Ectodermal cell (in vitro differentiated cells): ENCODE data around the gene INPP5A.

Experiments used
- H3K27ac ChIP-seq: 2 replicates; pipeline ENCODE4 v1.7.0; 2013; ENCODE audit warnings: mild to moderate bottlenecking, low read depth, low read length; ENCODE audit not compliant: insufficient read depth, poor library complexity, severe bottlenecking
- H3K27me3 ChIP-seq: 2 replicates; pipeline ENCODE4 v1.7.0; 2013; ENCODE audit warnings: mild to moderate bottlenecking, low read length; ENCODE audit not compliant: insufficient read depth, control insufficient read depth, poor library complexity, severe bottlenecking
- H3K36me3 ChIP-seq: one replicate; pipeline ENCODE4 v1.7.0; 2013; ENCODE audit warnings: low read length; ENCODE audit not compliant: control insufficient read depth, insufficient read depth
- H3K4me1 ChIP-seq: one replicate; pipeline ENCODE4 v1.7.0; 2013; ENCODE audit warnings: low read length; ENCODE audit not compliant: control insufficient read depth, insufficient read depth
- H3K4me3 ChIP-seq: 2 replicates; pipeline ENCODE4 v1.7.0; 2013; ENCODE audit warnings: low read depth, low read length, control low read depth; ENCODE audit not compliant: insufficient read depth
- H3K9me3 ChIP-seq: 2 replicates; pipeline ENCODE4 v1.7.0; 2013; ENCODE audit warnings: mild to moderate bottlenecking, low read length, moderate library complexity; ENCODE audit not compliant: control insufficient read depth
- WGBS, 2 experiments: methylation state at CpG; one replicate each; pipeline ENCODE4 v1.1.7; 2013; ENCODE audit warnings: missing lambda C conversion rate in 2 of 2; 5-methylcytosine and 5-hydroxymethylcytosine counted together

The INPP5A gene

GRCh38 chr10:132709471-132709951 lies 171.9 kb downstream of the INPP5A start:
- WGBS, 2 experiments: 90 to 91% methylated on average over 13 of the region's 13 CpGs
- peaks cover 3% of the 10 kb centered on the region for H3K9me3 ChIP-seq
- H3K27me3 ChIP-seq: peaks cover 5% of the 10 kb centered on the region
- peaks cover 4% of the 10 kb centered on the region for H3K4me1 ChIP-seq
- H3K4me3 ChIP-seq: no peak overlapping the region
- peaks cover 4% of the 10 kb centered on the region for H3K36me3 ChIP-seq
- no peak overlapping the region for H3K27ac ChIP-seq

DNA sequence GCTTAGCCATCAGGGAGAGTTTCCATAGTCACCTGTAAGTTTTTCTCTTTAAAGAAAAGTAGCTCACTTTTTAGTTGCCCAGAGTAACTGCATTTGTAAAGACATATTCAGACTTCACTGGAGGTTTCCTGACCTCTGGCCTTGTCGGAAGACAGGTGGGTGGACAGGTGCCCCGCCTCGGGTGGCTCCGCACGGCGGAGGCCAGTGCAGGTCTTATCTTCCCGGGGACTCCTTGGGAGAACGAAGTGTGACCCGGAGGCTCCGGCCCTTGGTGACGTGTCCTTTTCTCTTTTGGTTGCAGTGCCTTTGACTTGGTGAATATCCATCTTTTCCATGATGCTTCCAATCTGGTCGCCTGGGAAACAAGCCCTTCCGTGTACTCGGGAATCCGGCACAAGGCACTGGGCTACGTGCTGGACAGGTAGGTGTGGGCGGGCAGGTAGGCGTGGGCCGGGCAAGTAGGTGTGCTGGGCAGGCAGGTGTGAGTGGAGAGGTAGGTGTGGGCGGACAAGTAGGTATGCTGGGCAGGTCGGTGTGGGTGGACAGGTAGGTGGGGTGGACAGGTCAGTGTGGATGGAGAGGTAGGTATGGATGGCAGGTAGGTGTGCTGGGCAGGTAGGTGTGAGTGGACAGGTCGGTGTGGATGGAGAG lies 172.6 kb downstream of the INPP5A start:
- Histone ChIP-seq H3K4me3 (no peak overlapping the region), H3K27me3 (peaks cover 9% of the 10 kb centered on the region), H3K27ac (no peak overlapping the region), H3K4me1 (peaks cover 9% of the 10 kb centered on the region), H3K36me3 (peaks cover 3% of the 10 kb centered on the region), H3K9me3 (peaks cover 3% of the 10 kb centered on the region)
- WGBS, 2 experiments: 95% methylated on average over 22 of the region's 22 CpGs

DNA sequence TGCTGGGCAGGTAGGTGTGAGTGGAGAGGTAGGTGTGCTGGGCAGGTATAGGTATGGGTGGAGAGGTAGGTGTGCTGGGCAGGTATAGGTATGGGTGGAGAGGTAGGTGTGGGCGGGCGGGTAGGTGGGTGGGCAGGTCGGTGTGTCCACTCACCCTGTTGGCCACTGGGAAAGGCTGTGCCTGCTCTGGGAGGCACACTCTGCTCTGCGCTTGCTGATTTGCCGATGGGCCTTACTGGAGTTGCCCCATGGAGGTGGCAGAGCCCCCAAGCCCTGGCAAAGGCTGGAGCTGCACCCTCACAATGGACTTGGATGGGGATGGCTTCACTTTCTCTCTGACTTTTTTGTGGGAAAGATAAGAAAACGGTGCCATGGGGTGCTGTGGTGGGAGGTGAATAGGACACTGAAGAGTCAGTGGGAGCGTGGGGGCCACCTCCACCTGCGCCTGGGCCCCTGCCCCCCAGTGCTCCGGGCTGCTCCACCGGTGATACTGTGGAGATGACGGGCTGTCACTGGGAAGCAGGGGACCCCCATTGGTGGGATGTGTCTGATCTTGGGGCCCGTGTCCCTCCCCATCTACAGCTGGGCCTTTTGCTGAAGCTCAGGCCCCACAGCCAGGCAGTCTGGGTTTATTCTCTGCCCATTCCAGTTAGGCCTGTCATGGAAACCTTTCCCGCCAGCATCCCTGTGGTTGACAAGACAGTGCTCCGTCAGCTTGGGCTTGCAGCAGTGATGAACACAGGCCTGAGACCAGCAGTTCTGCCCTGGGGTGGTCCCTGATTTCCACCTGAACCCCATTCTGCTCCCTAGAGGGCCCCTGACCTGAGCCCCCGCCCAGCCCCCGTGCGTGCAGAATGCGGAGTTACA lies 173.4 kb downstream of the INPP5A start:
- 93 to 95% methylated on average over 18 of the region's 18 CpGs for WGBS, 2 experiments
- no peak overlapping the region for H3K4me3 ChIP-seq
- H3K27ac ChIP-seq: no peak overlapping the region
- peaks cover 3% of the 10 kb centered on the region for H3K9me3 ChIP-seq
- no peaks in the 10 kb centered on the region for H3K36me3 ChIP-seq
- peaks cover 17% of the 10 kb centered on the region for H3K4me1 ChIP-seq
- peaks cover 17% of the 10 kb centered on the region for H3K27me3 ChIP-seq

GRCh38 chr10:132711613-132712121 lies 174.1 kb downstream of the INPP5A start:
- Histone ChIP-seq H3K4me1 (peaks cover 17% of the 10 kb centered on the region), H3K4me3 (no peak overlapping the region), H3K27ac (no peak overlapping the region), H3K36me3 (no peaks in the 10 kb centered on the region), H3K9me3 (no peaks in the 10 kb centered on the region), H3K27me3 (peaks cover 24% of the 10 kb centered on the region)
- 95% methylated on average over 13 of the region's 13 CpGs for WGBS, 2 experiments

DNA sequence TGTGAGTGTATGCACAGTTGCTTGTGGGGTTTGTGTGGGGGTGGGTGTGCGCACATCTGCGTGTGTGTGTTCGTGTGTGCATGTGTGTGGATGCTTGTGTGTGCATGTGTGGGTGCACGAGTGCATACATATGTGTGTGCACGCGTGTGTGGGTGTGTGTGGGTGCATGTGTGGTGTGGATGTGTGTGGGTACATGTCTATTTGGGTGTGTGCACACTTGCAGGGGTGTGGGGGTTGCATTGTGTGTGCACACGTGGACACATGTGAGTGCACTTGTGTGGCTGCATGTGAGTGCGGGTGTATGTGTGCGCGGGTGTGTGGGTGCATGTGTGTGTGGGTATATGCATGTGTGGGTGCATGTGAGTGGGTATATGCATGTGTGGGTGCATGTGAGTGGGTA lies 174.7 kb downstream of the INPP5A start:
- peaks cover 28% of the 10 kb centered on the region for H3K27me3 ChIP-seq
- H3K4me3 ChIP-seq: no peak overlapping the region
- no peak overlapping the region for H3K27ac ChIP-seq
- no peaks in the 10 kb centered on the region for H3K9me3 ChIP-seq
- 95 to 96% methylated on average over 10 of the region's 10 CpGs for WGBS, 2 experiments
- no peaks in the 10 kb centered on the region for H3K36me3 ChIP-seq
- peaks cover 17% of the 10 kb centered on the region for H3K4me1 ChIP-seq

DNA sequence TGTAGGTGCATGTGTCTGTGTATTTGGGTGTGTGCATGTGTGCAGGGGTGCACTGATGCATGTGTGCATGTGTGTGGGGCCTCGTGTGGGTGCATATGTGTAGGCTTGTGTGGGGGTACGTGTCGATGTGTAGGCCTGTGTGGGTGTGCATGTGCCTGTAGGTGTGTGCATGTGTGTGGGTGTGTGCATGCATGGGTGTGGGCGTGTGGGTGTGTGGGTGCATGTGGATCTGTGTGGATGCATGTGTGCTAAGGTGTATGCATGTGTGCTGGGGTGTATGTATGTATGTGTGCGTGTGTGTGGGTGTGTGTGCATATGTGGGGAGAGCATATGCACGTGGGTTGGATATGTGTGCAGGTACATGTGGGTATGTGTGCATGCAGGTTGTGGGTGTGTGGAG lies 175.2 kb downstream of the INPP5A start:
- H3K4me3 ChIP-seq: no peak overlapping the region
- H3K9me3 ChIP-seq: no peaks in the 10 kb centered on the region
- H3K36me3 ChIP-seq: no peaks in the 10 kb centered on the region
- H3K4me1 ChIP-seq: peaks cover 17% of the 10 kb centered on the region
- no peak overlapping the region for H3K27ac ChIP-seq
- WGBS, 2 experiments: 93 to 95% methylated on average over 6 of the region's 6 CpGs
- H3K27me3 ChIP-seq: peaks cover 28% of the 10 kb centered on the region

DNA sequence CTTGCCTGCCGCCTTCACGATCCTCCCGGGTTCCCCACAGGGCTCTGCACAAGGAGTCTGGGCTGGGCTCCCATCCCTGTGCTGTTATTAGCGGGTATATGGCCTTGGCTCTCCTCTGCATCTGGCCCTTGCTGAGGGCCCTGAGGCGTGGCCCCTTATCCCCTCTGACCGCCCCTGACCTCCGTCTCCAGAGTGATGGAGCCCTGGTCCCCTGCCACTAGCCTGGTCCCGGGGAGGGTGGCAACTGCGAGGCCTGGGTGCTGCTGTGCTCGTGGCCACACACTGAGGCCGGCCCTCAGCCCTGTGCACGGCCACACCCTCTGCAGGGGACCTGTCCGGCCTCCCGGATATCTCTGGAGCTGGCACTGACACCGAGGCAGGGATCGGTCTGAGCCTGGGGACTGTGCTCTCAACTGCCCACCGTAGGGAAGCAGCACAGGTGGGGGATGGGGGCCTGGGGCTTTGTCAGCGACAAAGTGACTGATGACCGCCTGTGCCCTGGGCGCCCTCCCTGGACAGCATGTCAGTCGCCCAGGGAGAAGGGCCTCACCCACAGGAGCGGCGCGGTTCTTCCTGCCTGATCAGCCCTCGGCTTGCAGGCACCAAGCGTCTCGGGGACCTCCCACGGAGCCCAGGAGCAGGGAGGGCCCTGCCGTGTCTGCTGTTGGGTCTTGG lies 176.0 kb downstream of the INPP5A start:
- Histone ChIP-seq H3K36me3 (no peaks in the 10 kb centered on the region), H3K4me3 (no peak overlapping the region), H3K27ac (no peak overlapping the region), H3K27me3 (peaks cover 28% of the 10 kb centered on the region), H3K9me3 (no peaks in the 10 kb centered on the region), H3K4me1 (peaks cover 17% of the 10 kb centered on the region)
- WGBS, 2 experiments: 80 to 81% methylated on average over 29 of the region's 29 CpGs

GRCh38 chr10:132714096-132714985 lies 176.8 kb downstream of the INPP5A start:
- no peak overlapping the region for H3K4me3 ChIP-seq
- 58% methylated on average over 48 of the region's 48 CpGs for WGBS, 2 experiments

GRCh38 chr10:132714986-132715775 lies 177.6 kb downstream of the INPP5A start:
- no peak overlapping the region for H3K4me3 ChIP-seq

More at GRCh38 chr10:132714096-132714985, 176.8 kb downstream of the INPP5A start:
- Histone ChIP-seq H3K9me3 (no peaks in the 10 kb centered on the region), H3K4me1 (peaks cover 17% of the 10 kb centered on the region), H3K36me3 (no peaks in the 10 kb centered on the region), H3K27me3 (peaks cover 28% of the 10 kb centered on the region), H3K27ac (peak overlapping the region; percentile 72)

More at GRCh38 chr10:132714986-132715775, 177.6 kb downstream of the INPP5A start:
- WGBS, 2 experiments: 76 to 80% methylated on average over 24 of the region's 24 CpGs
- Histone ChIP-seq H3K27me3 (peaks cover 28% of the 10 kb centered on the region), H3K9me3 (no peaks in the 10 kb centered on the region), H3K27ac (no peak overlapping the region), H3K4me1 (peaks cover 17% of the 10 kb centered on the region), H3K36me3 (no peaks in the 10 kb centered on the region)
